Spleen (tissue), 7 donors: ENCODE results near the gene TDP2.

Experiments
- POLR2A ChIP-seq, 3 donors: fragments of 450-650 bp; IDR thresholded peaks; one replicate each; pipeline ENCODE4 v1.5.1; 2017; ENCODE audit warnings: antibody characterized with exemption in 3 of 3, mild to moderate bottlenecking in 1 of 3
- TF ChIP-seq, protein P1 (sequence below), 11 experiments: fragments of 200-600 bp in 7 of 11; fragments of 450-650 bp in 4 of 11; sonication (generic) in 4 of 11; IDR thresholded peaks in 8 of 11; conservative IDR thresholded peaks in 3 of 11; 1 replicate in 7 of 11; 2 replicates in 4 of 11; pipeline versions ENCODE4 v1.4.0 to v1.8.0; 2016 to 2021; ENCODE audit warnings: antibody characterized with exemption in 11 of 11, inconsistent platforms in 4 of 11, mild to moderate bottlenecking in 1 of 11
- donor health status: DM: no; HTN: no; CAD: no; lungs with moderate emphysema.
- donor health status: DM: no; HTN: no; CAD: no.
- donor health status: DM: no; HTN: no; CAD: no.

- TF ChIP-seq, protein P1, sequence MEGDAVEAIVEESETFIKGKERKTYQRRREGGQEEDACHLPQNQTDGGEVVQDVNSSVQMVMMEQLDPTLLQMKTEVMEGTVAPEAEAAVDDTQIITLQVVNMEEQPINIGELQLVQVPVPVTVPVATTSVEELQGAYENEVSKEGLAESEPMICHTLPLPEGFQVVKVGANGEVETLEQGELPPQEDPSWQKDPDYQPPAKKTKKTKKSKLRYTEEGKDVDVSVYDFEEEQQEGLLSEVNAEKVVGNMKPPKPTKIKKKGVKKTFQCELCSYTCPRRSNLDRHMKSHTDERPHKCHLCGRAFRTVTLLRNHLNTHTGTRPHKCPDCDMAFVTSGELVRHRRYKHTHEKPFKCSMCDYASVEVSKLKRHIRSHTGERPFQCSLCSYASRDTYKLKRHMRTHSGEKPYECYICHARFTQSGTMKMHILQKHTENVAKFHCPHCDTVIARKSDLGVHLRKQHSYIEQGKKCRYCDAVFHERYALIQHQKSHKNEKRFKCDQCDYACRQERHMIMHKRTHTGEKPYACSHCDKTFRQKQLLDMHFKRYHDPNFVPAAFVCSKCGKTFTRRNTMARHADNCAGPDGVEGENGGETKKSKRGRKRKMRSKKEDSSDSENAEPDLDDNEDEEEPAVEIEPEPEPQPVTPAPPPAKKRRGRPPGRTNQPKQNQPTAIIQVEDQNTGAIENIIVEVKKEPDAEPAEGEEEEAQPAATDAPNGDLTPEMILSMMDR (IDR thresholded peaks at IDR 0.05 in 8 of 11, conservative IDR thresholded peaks at IDR 0.05 in 3 of 11), result no peak
- no peak for TF ChIP-seq POLR2A (IDR thresholded peaks at IDR 0.05)
Observed at GRCh38 chr6:24642061-24642460, 24.6 kb downstream of the TDP2 start.
